Neural cell (in vitro differentiated cells): Measurements from ENCODE around the gene MCUR1.

ENCODE experiments used
- EP300 ChIP-seq: fragments of 450-650 bp; conservative IDR thresholded peaks from 2 replicates; pipeline ENCODE4 v1.6.1; 2014; ENCODE audit warnings: antibody characterized with exemption, mild to moderate bottlenecking, moderate library complexity; ENCODE audit not compliant: poor library complexity, severe bottlenecking
- TAF1 ChIP-seq: IDR thresholded peaks from 2 replicates; pipeline ENCODE4 v1.6.1; 2012; ENCODE audit warnings: low read depth

DNA sequence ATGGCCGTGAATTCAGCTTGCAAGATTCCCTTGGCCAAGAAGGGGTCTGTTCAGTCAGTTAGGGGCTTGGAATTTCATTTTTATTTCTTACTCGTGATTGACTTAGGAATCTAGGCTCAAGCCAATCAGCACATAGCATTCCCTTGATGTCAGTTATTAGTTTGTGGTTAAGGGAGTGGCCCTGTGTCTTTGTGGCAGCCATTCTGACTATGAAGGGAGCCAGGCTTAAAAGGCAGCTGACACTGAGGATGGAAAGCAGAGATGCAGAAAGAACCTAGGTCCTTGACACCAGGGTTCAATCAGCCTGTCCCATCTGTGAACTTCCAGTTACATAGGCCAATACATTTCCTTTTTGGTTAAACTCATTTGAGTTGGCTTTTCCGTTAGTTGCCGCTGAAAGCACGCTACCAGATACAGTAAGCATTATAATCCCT, 48.1 kb downstream of the MCUR1 start:
- no peak for TF ChIP-seq TAF1
- no peak for TF ChIP-seq EP300
